H54 (cell line): ENCODE results near the gene BBOF1.

Experiments
- DNase-seq: peaks from one replicate; pipeline ENCODE4 v3.0.0; 2011; ENCODE audit warnings: low spot score, mixed read lengths; ENCODE audit not compliant: insufficient read length
- FAIRE-seq: peaks from 3 replicates; lab custom pipeline; 2011; peaks lifted over from hg19 to GRCh38; lab: Jason Lieb, UNC
- POLR2A ChIP-seq: IDR thresholded peaks from 2 replicates; pipeline ENCODE4 v1.6.1; 2011; ENCODE audit warnings: low read depth, mild to moderate bottlenecking, low read length

BBOF1 gene

GRCh38 chr14:74049876-74050495, 30.8 kb downstream of the BBOF1 start:
- DNase-seq (no peak), FAIRE-seq (no peak)

GRCh38 chr14:74062809-74063150, 43.6 kb downstream of the BBOF1 start:
- DNase-seq = peak; percentile 12
- TF ChIP-seq POLR2A = no peak
- no peak for FAIRE-seq

More at GRCh38 chr14:74049876-74050495, 30.8 kb downstream of the BBOF1 start:
- TF ChIP-seq POLR2A = no peak

DNA sequence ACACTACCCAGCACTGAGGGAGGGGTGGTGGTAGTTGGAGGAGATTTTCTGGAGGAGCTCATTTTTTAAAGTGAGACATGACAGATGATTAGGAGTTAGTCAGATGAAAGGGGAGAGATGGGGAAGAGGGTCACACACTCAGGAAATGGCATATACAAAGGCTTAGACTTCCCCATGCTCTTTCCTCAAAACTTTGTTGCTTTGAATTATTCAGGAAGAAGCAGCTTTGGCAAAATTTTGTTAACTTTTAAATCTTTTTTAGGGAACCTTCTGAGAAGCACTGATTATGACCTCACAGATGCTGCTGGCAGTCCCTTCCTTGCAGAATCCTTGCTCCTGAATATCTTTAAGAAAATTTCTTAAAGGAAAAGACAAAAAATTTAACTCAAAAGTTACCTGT, 45.3 kb downstream of the BBOF1 start:
- TF ChIP-seq POLR2A = no peak
- DNase-seq (no peak), FAIRE-seq (no peak)

DNA sequence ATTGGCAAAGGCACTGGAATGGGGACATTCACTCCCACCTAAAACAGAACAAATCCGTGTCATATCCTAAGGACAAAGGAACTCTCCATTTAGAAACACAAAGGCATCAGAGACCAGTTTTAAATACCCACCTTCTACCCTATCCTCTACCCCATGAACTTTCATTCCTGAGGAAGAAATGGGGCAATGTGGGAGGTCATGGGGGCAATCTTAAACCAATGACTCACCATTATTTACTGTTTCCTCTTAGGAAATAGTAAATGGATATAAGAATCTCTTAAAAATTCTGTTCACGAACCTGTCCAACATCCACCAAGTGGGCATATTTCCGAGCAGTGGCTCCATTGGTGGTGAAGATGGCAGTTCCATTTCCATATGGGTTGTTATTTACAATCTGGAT, 45.7 kb downstream of the BBOF1 start:
- no peak for FAIRE-seq

GRCh38 chr14:74065746-74066575, 46.8 kb downstream of the BBOF1 start:
- DNase-seq (no peak), FAIRE-seq (no peak)
- no peak for TF ChIP-seq POLR2A

More for the DNA sequence above, 45.7 kb downstream of the BBOF1 start:
- no peak for DNase-seq
- TF ChIP-seq POLR2A = no peak

GRCh38 chr14:74077401-74077800, 58.3 kb downstream of the BBOF1 start:
- FAIRE-seq (no peak), DNase-seq (no peak)
- TF ChIP-seq POLR2A = no peak

DNA sequence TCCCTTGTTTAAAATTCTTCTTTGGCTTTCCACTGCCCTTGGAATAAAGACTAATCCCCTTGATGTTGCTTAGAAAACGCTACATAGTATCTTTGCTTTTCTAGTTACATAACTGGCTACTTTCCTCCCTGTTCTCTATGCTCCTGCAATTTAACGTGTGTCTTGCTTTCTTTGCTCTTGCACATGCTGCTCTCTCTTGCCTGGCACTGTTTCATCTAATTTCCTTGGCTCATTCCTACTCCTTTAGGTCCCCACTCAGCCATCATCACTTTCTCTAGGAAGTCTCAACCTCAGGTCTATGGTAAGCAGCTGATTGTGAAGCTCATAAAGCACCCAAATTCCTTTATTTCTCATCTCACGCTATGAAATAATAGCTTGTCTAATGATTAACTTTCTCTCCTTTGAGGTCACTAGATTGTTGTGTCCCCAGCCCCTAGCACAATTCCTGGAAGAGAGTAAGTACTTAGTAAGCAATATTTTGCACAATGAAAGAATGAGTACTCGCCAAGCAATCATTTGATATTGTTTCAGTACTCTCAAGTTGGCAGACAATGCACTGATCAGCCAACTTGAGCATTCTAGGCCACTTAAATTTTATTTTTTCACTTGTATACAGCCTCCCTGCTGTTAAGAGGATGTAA, 61.8 kb downstream of the BBOF1 start:
- no peak for DNase-seq
- no peak for FAIRE-seq
- TF ChIP-seq POLR2A = no peak

GRCh38 chr14:74081491-74081890, 62.3 kb downstream of the BBOF1 start:
- DNase-seq (no peak), FAIRE-seq (no peak)
- no peak for TF ChIP-seq POLR2A

GRCh38 chr14:74083161-74083560, 64.0 kb downstream of the BBOF1 start:
- FAIRE-seq (no peak), DNase-seq (no peak)

DNA sequence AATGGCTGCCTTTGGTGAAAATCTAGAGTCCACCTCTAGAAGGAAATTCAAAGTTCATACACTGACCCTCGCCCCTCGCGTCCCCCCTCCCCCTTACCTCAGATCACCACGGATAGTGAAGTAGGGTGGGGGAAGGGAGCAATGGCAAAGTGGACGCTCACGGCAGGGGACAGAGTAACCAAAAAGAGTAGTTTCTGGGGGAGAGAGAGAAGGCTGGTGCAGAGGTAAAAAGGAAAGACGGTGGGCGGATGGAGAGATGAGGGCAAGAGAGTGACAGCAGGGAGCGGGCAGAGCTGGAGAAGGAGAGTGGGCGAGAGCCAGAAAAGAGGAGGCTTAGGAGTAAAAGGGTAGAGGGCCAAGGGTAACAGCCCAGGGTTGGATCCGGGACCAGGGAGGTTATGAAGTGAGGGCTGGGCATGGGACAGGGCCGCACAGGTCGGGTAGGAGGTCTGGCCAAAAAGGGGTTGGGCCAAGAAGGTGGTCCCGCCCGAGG, 64.7 kb downstream of the BBOF1 start:
- DNase-seq (no peak), FAIRE-seq (no peak)
- no peak for TF ChIP-seq POLR2A

More at GRCh38 chr14:74083161-74083560, 64.0 kb downstream of the BBOF1 start:
- no peak for TF ChIP-seq POLR2A

DNA sequence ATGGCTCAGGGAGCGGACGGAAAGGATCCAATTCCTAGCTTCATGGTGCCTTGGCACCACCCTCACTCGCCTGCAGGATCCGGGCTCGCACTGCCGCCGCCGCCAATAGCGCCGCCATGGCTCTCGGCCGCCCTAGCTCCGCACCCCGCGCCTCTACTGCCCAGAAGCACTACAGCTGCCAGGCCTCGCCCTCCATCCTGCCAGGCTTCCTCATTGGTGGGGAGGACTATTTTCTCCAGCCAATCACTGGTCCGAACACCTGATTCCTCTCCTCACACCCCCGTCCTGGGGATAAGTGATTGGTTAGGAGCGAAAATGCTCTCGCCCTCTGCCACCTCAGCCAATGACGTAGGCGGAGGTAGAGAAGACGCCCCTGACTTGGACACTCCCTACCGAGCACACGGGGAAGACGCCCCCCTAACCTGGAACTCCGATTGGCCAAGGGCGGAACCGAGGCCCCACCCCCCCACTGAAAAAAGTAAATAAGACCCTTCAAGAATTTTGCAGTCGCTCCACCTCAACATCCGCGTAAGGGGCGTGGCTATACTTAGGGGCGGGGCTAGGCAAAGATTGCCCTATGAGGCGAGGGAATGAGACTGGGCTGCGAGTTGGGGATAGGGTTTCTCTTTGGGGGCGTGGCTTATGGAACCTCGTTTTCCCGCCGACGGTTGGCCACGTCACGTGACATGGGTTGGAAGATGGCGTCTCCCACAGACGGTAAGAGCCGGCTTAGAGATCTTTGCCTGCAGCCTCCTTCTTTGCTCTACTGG, 65.3 kb downstream of the BBOF1 start, which contains the start of the genes ALDH6A1 and LIN52:
ALDH6A1 (minus strand) TSS at position 177 of the 770 bp plus-strand sequence; CDS start at position 118, 59 bp downstream.
LIN52 (plus strand) TSS at position 680 of the 770 bp plus-strand sequence; CDS start at position 699, 19 bp downstream.
- peak; percentile 99 for FAIRE-seq
- peak; percentile 85 for DNase-seq
- TF ChIP-seq POLR2A = peak; percentile 46; the same call in 1 of the 2 replicates

- TF ChIP-seq POLR2A = no peak
- FAIRE-seq (no peak), DNase-seq (peak; percentile 9)
Measured at GRCh38 chr14:74085047-74085637, 66.0 kb downstream of the BBOF1 start.

DNA sequence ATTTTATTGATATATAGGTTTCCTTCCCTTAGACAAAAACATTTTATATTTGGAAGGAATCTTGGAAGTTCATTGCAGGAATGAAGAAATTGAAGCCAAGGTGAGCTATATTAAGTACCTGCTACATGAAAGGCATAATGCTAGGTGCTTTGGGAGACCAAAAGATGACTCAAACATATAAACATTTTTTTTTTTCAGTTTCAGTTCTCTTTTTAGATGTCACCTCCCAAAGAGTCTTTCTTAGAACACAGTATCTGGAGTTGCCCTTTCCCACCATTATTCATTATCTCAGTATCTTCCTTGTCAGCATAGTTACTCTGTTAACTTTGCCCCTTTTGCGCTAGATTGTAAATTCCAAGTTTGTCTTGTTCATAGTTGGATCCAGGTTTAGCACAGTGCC, 66.7 kb downstream of the BBOF1 start:
- FAIRE-seq (no peak), DNase-seq (no peak)
- no peak for TF ChIP-seq POLR2A
